ENCODE data around the gene HCN2. TPM values are rescaled to one million over a fixed set of nuclear protein-coding genes. Genes with fewer than 3 reads are reported as not detected.

Gene HCN2
- total and polyA plus RNA-seq, 2 of the 13 experiments (the other 11 are each of a cell fraction or from before 2014, with no cell fraction given) = 0.01 TPM; not detected in 1

GRCh38 chr19:558770-559439, 30.8 kb upstream of the HCN2 start (continued):
- TF ChIP-seq NONO (IDR thresholded peaks at IDR 0.05) = no peak
- no peak for TF ChIP-seq NONO (CRISPR knock-in tag; conservative IDR thresholded peaks at IDR 0.05)
- TF ChIP-seq SMARCE1 (IDR thresholded peaks at IDR 0.05; ENCODE audit: borderline replicate concordance) = no peak
- TF ChIP-seq SAFB2 (CRISPR knock-in tag; IDR thresholded peaks at IDR 0.05; ENCODE audit: borderline replicate concordance, low read depth) = 0 out of 2 replicates have a peak, but pooled peaks have one; percentile 13
- 0 out of 2 replicates have a peak, but pooled peaks have one; percentile 35 for TF ChIP-seq ZNF414 (CRISPR knock-in tag; IDR thresholded peaks at IDR 0.05)
- TF ChIP-seq SATB2 (CRISPR knock-in tag; IDR thresholded peaks at IDR 0.05) = no peak
- peak; percentile 76 for TF ChIP-seq ZNF687 (CRISPR knock-in tag; IDR thresholded peaks at IDR 0.05)
- TF ChIP-seq SP2 (CRISPR knock-in tag; IDR thresholded peaks at IDR 0.05) = no peak
- no peak for TF ChIP-seq KDM3A (CRISPR knock-in tag; IDR thresholded peaks at IDR 0.05; ENCODE audit: low read depth)
- TF ChIP-seq MXD3 (CRISPR knock-in tag; IDR thresholded peaks at IDR 0.05) = no peak
- no peak for TF ChIP-seq ZFYVE20 (CRISPR knock-in tag; IDR thresholded peaks at IDR 0.05; ENCODE audit: borderline replicate concordance, low read depth)
- no peak for TF ChIP-seq CHCHD3 (CRISPR knock-in tag; IDR thresholded peaks at IDR 0.05)
- TF ChIP-seq ZBTB8A (CRISPR knock-in tag; IDR thresholded peaks at IDR 0.05; ENCODE audit: borderline replicate concordance, low read depth) = no peak
- TF ChIP-seq ZNF3 (CRISPR knock-in tag; IDR thresholded peaks at IDR 0.05) = no peak
- TF ChIP-seq ZBTB7B (CRISPR knock-in tag; IDR thresholded peaks at IDR 0.05) = peak; percentile 70; the same call in 1 of the 2 replicates
- TF ChIP-seq TFAP4 (IDR thresholded peaks at IDR 0.05; ENCODE audit: borderline replicate concordance, low read depth) = peak; percentile 84; the same call in 1 of the 2 replicates
- TF ChIP-seq JARID2 (CRISPR knock-in tag; IDR thresholded peaks at IDR 0.05; ENCODE audit: insufficient replicate concordance) = no peak
- TF ChIP-seq ZNF605 (CRISPR knock-in tag; IDR thresholded peaks at IDR 0.05) = no peak
- TF ChIP-seq ZNF18 (CRISPR knock-in tag; IDR thresholded peaks at IDR 0.05; ENCODE audit: insufficient replicate concordance) = no peak
- TF ChIP-seq ZSCAN25 (CRISPR knock-in tag; IDR thresholded peaks at IDR 0.05) = peak; percentile 89; the same call in 1 of the 2 replicates

Measured in HepG2 (cell line).